Activated naive CD8-positive, alpha-beta T cell treated with anti-CD3 and anti-CD28 coated beads, Interleukin-2, amount 50 U/mL, for 16 hours (primary cell): ENCODE measurements around the gene STARD10.
A peak's percentile ranks its signal among the peaks of the same experiment; 100 is the strongest.
"Not testable (repeated sequence)": the region's sequence is repeated elsewhere in the genome, so short reads cannot be mapped to it uniquely, and the experiment has no call there.

Experiments
- DNase-seq: peaks from one replicate; pipeline ENCODE4 v3.0.0-alpha.2; 2020; ENCODE audit warnings: low read depth, low spot score

Gene STARD10

GRCh38 chr11:72826191-72826941 lies 32.5 kb upstream of the STARD10 start:
- DNase-seq = no peak

DNA sequence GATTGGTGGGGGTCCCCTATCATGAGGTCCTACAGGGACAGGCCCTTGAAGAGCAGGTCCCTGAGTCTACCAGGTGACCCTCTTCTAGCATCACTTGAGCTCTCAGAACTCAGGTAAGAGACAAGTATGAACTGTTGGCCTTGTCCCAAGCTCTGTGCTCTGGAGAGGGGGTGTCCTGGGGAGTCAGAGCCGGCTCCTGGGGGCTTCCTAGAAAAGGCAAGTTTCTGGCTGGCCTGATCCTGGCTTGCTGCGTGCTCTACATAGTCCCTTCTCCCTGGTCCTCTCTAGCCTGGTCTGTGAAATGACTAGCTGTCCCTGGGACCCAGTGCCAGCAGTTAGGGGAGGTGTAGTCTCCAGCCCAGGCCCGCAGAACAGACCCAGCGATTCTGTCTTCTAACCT lies 31.8 kb upstream of the STARD10 start:
- no peak for DNase-seq

DNA sequence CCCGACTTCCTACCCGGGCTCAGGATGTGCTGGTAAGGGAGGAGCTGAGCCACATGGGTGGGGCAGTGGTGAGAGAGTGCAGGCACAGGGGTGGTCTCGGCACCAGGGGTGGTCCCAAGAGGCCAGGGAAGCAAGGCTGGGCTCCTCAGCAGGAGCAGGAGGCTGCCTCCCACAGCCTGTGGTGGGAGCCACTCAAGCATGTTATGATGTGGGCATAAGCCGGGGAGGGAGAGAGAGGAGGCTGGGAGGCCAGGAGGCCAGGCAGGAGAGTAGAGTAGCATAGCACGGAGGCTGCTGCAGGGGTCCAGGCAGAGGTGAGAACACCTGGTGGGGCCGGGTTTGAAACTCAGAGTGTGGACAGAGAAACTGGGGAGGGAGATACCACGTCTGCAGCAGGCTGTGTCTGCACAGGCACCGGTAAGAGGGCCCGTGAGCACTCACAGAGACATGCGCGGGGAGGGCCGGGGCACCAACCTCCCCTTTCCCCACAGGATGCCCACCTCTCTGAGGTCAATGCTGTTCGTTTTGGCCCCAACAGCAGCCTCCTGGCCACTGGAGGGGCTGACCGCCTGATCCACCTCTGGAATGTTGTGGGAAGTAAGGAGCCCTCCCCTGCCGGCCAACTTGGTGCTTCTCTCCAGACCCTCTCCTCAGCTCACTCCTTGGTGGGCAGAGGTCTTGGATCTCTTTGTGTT lies 31.1 kb upstream of the STARD10 start:
- DNase-seq = no peak

DNA sequence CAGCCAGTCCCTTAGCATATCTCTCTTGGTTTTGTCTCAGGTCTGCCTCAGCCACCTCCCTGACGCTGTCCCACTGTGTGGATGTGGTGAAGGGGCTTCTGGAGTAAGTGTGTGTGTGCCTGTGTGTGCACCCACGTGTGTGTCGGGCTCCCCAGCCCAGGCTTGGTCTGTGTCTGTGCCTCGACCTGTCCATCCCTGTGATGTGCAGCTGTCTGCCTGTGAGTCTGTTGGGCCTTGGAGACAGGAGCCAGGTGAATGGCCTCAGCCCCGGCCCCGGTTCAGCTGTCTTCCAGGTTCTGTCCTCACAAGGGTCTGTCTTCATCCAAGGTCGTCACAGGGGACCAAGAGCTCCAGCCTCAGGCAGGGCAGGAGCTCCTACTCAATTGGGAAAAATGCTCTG lies 30.2 kb upstream of the STARD10 start:
- DNase-seq = no peak

DNA sequence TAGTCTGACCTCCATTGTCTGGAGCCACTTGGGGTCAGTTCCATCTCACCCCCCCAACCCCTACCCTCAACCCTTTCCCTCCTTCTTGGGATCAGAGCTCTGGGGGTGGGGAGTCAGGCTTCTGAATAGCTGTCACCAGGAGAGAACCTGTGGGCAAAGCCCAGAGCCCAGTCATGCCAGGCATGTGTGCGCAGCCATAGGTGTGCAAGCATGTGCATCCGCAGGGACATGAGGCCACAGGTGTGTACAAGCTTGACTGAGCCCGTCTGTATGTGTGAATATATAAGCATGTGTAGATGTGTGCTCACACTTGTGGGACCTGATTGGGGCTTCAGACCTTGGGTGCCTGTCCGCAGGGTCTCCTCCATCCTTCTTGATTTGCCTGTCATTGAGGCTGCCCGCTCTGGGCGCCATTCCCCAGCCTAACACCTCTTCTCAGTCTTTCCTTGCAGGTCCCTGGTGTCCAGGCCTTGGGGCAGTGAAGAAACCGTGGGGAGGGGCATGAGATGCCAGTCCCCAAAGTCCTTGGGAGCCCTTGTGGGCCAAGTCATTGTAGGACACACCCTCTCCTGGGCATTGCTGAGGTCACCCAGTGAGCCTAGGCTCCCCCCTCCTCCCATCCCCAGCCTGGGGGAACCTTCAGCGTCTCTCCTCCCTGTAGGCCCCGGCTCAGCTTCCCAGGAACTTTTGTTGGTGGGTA lies 29.4 kb upstream of the STARD10 start:
- DNase-seq = no peak

- peak; percentile 68 for DNase-seq
Measured at GRCh38 chr11:72821920-72822799, 28.3 kb upstream of the STARD10 start.

DNA sequence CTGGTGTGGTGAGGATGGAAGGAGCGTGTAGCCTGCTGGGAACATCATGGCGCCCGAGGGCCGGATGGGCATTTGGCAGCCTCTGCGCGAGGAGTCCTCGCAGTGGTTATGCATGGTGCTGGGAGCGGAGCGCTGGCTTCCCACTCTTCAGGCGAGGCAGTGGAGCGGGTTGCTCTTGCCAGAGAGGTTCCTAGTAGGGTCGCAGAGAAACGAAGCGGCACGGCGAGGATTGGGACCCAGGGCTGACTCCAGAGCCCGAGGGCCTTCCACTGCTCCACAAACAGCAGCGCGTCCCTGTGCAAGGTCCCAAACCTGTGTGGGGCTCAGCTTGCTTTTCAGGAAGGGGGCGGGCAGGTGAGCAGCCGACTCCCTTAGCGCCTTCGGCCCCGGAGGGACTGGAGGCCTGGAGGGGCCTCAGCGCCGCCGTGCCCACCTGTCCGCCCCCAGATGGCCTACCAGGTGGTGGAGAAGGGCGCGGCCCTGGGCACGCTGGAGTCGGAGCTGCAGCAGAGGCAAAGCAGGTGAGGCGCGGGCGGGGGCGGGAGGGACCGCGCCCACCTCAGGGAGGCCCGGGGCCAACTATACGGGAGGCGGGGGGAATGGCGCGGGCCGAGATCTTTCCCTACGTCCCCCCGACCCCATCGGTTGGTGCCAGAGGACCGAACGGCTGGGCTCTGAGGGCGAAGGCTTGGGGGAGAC lies 27.5 kb upstream of the STARD10 start:
- no peak for DNase-seq

DNA sequence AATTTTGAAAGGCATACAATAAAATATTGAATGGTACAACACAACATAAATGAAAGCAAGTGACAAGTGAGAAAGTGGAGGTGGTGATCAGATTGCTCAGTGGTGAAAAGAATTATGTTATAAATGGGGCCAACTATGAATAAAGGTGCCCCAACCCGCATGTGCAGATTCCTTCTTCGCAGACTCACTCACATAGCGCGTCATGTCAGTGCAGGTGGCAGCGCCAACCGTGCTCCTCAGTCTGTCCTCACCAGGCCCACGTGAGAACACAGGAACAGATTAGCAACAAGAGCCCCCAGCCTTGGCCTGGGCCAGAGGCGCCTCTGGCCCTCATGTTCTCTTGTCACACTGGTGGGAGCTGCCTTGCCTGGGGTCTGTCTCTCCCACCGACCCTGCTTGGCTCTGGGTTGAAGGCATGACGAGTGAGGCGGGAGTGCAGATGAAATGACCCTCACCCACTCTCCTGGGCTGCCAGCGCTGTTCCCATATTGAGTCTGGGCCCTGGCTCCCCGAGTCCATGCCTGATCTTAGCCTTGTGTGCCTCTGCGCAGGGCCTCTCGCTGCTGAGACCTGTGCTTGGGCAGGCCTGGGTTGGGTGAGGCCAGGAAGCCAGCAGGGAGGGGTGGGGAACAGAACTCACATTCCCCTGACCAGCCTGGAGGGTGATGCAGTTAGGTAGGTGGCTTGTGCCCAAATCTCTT lies 26.7 kb upstream of the STARD10 start:
- DNase-seq = no peak

DNA sequence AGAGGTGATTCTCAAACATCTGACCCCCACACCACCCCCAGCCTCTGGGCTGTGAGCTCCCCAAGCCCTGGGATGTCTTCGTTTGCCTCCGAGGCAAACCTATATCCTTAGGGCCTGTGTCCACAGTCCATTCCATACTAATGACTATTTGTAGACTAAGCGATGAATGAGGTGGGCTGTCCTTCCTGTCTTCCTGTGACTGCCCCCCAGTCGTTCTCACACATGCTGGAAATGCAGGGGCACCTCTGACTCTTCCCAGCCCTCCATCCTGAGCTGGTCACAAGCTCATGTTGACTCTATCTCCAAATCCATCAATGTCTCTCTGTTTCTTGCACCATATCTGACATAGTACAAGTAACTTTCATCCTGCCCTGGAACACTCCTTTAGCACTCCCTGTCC lies 25.1 kb upstream of the STARD10 start:
- DNase-seq = no peak

DNA sequence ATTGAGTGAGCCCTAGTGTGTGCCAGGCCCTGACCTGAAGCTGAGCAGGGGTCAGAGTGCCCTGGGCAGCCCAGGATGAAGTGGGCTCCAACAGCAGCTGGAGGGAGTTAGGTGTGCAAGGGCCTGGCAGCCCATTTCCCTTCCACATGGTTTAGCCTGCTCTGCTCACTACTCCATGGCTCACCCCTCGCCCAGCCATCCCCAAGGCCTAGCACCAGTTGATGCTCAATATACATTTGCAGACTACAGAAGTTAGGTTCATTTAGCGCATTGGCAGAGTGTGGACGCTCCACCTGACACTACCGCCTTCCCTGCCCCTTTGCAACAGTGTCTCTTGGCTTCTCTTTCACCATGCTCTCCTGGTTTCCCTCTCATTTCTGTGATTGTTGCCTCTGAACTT lies 24.1 kb upstream of the STARD10 start:
- no peak for DNase-seq

DNA sequence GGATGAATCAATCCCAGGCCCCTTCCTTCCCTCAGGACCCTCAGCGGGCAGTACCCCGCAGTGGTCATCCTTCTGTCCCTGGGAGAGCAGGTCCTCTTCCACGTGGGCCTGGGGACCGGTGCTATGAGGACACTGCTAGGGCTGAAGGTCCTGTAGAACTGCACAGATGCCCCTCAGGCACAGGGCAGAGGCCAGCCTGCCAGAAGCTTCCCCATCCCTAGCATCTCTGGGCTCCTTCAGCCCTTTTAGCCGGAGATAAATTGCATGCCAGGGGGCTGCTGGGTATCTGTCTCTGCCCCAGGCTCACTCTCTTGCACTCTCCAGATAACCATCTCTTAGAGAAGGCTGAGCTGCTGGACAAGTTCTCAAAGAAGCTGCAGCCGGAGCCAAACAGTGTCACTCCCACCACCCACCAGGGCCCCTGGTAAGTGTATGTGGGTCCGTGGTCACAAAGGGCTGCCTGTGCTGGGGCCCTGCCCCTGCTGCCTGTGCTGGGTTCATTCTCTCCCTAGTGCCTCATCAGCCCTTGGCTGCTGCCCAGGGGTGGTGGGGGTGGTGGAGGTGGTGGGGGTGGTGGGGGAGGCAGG lies 22.6 kb upstream of the STARD10 start:
- DNase-seq = no peak

GRCh38 chr11:72815110-72815618 lies 21.3 kb upstream of the STARD10 start:
- DNase-seq = no peak

DNA sequence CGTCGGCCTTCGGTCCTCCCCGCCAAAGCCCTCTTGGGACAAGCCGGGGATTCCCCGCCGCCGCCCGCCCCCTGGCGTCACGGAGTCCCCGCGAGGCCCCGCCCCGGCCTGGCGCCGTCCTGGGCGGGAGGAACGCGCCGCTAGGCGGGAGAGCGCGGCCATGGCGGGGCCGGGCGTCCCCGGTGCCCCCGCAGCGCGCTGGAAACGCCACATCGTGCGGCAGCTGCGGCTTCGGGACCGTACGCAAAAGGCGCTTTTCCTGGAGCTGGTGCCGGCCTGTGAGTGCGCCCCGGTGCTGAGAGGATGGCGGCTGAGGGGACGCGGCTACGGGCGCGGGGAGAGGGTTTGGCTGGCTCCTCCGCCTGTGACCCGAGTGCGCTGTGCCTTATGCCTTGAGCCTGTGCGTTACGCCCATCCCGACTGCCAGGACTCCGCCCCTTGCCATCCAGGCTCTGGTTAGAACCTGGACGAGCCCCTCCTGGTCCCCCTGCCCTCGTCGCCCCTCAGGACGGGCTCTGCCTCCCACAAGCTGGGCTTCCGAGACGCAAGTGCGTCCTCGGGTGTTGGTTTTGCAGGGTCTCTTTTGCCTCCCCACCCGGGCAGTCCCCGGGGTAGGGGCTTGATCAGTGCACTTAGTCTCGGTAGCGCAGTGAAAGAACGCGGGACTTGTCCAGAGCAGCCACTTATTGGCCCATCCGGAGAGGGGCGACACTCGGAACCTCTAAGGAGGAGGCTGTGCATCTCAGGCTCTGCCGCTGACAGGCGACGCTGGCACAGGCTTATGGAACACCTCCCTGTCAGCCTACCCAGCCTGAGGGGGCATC lies 20.7 kb upstream of the STARD10 start, which contains the start of gene ATG16L2:
ATG16L2 (plus strand) TSS at position 126 of the 824 bp plus-strand sequence; CDS start at position 161, 35 bp downstream.
- peak; percentile 82 for DNase-seq

DNA sequence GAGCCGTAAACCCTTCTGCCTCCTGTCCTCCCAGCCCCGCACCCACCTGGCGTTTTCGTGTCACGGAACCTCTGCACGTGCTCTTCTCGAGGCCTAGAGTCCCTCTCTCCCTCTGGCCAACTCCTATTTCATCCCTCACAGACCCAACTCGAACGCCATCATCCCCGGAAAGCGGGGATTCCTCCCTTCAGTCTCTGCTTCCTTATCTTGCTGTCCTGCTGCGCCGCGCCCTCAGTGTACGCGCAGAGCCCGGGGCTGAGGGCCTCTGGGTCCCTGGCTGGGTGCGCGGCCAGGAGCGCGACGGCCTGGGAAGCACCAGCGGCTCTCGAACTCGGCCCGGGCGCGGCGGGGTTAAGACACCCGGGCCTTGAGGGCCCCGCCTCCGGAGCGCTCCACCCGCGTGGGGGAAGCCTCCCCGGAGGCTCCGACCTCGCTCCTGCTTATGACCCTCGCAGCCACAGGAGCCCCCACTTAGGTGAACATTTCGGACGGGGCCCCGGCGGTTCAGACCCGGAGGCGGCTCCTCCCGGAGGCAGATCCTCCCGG lies 20.0 kb upstream of the STARD10 start:
- DNase-seq = peak; percentile 64

DNA sequence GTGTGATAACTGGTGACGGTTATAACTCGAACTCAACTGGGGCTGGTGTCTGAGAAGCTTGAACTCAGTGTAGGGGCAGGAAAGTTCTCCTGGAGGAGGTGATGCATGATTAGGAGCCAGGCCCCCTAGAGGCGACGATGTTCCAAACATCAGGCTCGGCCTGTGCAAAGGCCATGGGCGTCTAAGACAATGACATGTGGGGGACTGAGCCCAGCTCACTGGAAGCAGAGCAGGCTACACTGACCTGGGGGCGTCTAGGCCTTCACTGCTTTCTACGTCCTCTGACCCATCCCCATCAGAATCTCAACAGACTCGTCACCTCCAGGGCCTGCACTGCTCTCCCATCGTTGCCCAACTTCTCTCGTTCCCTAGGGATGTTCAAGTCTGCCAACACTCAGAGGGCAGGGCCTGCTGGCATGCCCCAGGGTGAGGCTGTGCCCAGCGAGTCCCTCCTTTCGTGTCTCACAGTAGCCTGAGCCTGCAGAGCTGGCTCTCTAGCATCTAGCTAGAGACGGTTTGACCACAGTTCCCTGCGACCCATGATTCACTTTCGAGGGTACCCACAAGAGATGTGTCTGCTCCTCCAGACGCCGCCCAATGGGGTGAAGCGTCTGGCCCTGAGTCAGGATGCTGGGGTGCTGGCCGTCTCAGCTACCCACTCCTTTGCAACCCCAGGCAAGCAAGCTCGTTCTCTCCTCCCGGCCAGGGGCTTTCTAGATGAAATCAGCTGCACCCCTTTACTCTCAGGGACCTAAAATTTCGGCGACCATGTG lies 19.3 kb upstream of the STARD10 start:
- peak; percentile 35 for DNase-seq

GRCh38 chr11:72812604-72812966 lies 18.7 kb upstream of the STARD10 start:
- DNase-seq = no peak

DNA sequence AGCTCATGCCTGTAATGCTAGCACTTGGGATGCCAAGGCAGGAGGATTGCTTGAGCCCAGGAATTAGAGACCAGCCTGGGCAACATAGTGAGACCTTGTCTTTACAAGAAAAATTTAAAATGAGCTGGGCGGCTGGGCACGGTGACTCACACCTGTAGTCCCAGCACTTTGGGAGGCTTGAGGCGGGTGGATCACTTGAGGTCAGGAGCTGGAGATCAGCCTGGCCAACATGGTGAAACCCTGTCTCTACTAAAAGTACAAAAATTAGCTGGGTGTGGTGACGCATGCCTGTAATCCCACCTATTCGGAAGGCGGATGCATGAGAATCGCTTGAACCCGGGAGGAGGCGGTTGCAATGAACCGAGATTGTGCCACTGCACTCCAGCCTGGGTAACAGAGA lies 17.8 kb upstream of the STARD10 start:
- not testable (repeated sequence) for DNase-seq

DNA sequence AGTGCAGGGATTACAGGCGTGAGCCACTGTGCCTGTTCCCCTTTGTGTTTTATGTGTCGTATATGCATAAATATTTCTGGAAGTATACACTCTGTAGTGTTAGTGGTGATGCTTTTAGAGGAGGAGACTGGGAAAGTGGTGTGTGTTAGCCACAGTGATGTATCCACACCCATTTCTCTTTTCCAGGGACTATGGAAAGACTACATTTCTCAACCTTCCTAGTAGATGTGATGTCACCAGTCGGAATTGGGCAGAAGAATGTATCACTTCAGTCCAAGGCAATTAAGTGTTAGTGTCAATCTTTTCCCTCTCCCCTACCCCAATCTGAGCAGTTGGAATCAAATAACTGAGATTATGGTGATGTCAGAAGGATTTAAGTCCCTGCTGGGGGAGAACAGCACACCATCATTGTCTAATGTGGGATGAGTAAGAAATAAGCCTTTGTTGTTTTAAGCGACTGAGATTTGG lies 14.5 kb upstream of the STARD10 start:
- no peak for DNase-seq
